PC-9 (cell line): ENCODE measurements around the gene MTR. TPM values are rescaled to one million over a fixed set of nuclear protein-coding genes. Genes with fewer than 3 reads are reported as not detected.

ENCODE experiments used
- BruUV-seq: library from RNA; stranded (reverse); fragments of 400-500 nt; replicated peaks from 2 replicates; lab custom pipeline; 2021; lab: Mats Ljungman, UMichigan
- CTCF ChIA-PET: fragments of 300-600 bp; sonication (Branson Sonifier 250); formaldehyde crosslinking; loops from one replicate; lab custom pipeline; 2022; ENCODE audit warnings: antibody characterized with exemption; lab: Charles Lee
- POLR2A ChIA-PET: fragments of 300-600 bp; sonication (Branson Sonifier 250); formaldehyde crosslinking; loops from one replicate; lab custom pipeline; 2022; ENCODE audit warnings: antibody characterized with exemption; ENCODE audit not compliant: unreplicated experiment; lab: Charles Lee
- DNase-seq, 2 experiments: peaks; one replicate each; pipeline versions ENCODE4 v3.0.0 to v3.0.0-alpha.2; 2015 to 2022; ENCODE audit warnings: mixed read lengths in 1 of 2
- H2AFZ ChIP-seq: fragments of 200-600 bp; sonication (generic); 2 replicates; pipeline ENCODE4 v1.8.1; 2017; ENCODE audit warnings: antibody characterized with exemption
- H3F3A ChIP-seq: fragments of 200-600 bp; sonication (generic); 2 replicates; pipeline ENCODE4 v1.8.1; 2017; ENCODE audit warnings: antibody characterized with exemption, mild to moderate bottlenecking, low read depth; ENCODE audit not compliant: insufficient read depth
- H3K27ac ChIP-seq: fragments of 200-600 bp; sonication (generic); 2 replicates; pipeline ENCODE4 v1.6.1; 2016; ENCODE audit warnings: mixed run types
- H3K27me3 ChIP-seq: fragments of 200-600 bp; sonication (generic); 2 replicates; pipeline ENCODE4 v1.6.1; 2016; ENCODE audit warnings: low read depth, mixed run types; ENCODE audit not compliant: insufficient read depth
- H3K36me3 ChIP-seq: fragments of 200-600 bp; sonication (generic); 2 replicates; pipeline ENCODE4 v1.6.1; 2016; ENCODE audit warnings: low read depth, mixed run types
- H3K4me1 ChIP-seq: fragments of 200-600 bp; sonication (generic); replicated peaks from 2 replicates; pipeline ENCODE4 v1.6.1; 2016; ENCODE audit warnings: mixed run types; ENCODE audit not compliant: insufficient read depth
- H3K4me2 ChIP-seq: fragments of 200-600 bp; sonication (generic); 2 replicates; pipeline ENCODE4 v1.6.1; 2017; ENCODE audit warnings: mixed run types
- H3K4me3 ChIP-seq: fragments of 200-600 bp; sonication (generic); 2 replicates; pipeline ENCODE4 v1.6.1; 2016; ENCODE audit warnings: mixed run types
- H3K79me2 ChIP-seq: fragments of 200-600 bp; sonication (generic); 2 replicates; pipeline ENCODE4 v1.6.1; 2017; ENCODE audit warnings: low read depth, mixed run types
- H3K9me2 ChIP-seq: fragments of 200-600 bp; sonication (generic); 2 replicates; pipeline ENCODE4 v1.8.1; 2017; ENCODE audit warnings: mild to moderate bottlenecking; ENCODE audit not compliant: insufficient read depth
- H3K9me3 ChIP-seq: fragments of 200-600 bp; sonication (generic); 2 replicates; pipeline ENCODE4 v1.8.1; 2016; ENCODE audit warnings: low read depth; ENCODE audit not compliant: insufficient read depth
- H4K20me1 ChIP-seq: fragments of 200-600 bp; sonication (generic); 2 replicates; pipeline ENCODE4 v1.8.1; 2017; ENCODE audit not compliant: insufficient read depth
- CTCF ChIP-seq: fragments of 200-600 bp; sonication (generic); conservative IDR thresholded peaks from 2 replicates; pipeline ENCODE4 v1.6.1; 2017; ENCODE audit warnings: mixed run types, antibody characterized with exemption, mild to moderate bottlenecking, moderate library complexity
- EZH2 ChIP-seq: fragments of 200-600 bp; sonication (generic); IDR thresholded peaks from 2 replicates; pipeline ENCODE4 v1.8.0; 2017; ENCODE audit warnings: antibody characterized with exemption, low read depth
- intact Hi-C: fragments of 100-400 bp; cut with micrococcal nuclease; formaldehyde crosslinking; loops from one replicate; pipeline ENCODE4 v1.10.0; 2022; ENCODE audit not compliant: unreplicated experiment
- total RNA-seq: library from RNA; stranded (reverse); gene quantifications from 2 replicates; pipeline ENCODE4 v1.2.3, GENCODE V29; 2021

MTR gene
- total RNA-seq, 1 experiment from 2014 or later = 20.9 TPM

GRCh38 chr1:236890152-236891056 is 95.3 kb downstream of the MTR start:
- ChIA-PET CTCF (no interaction called here), POLR2A (no interaction called here)
- H3K4me3 ChIP-seq = no peak overlapping the region
- H3K27me3 ChIP-seq = no peaks in the 10 kb centered on the region
- TF ChIP-seq CTCF = no peak
- no peak for TF ChIP-seq EZH2
- intact Hi-C loops = no loop called here
- H3K9me3 ChIP-seq = no peaks in the 10 kb centered on the region
- H3K79me2 ChIP-seq = no peaks in the 10 kb centered on the region
- no TSS peak for BruUV-seq
- H3K4me1 ChIP-seq = no peaks in the 10 kb centered on the region
- no peak for DNase-seq
- H3K36me3 ChIP-seq = no peaks in the 10 kb centered on the region
- no peak overlapping the region for H2AFZ ChIP-seq
- no peak overlapping the region for H3K4me2 ChIP-seq
- no peak overlapping the region for H3K27ac ChIP-seq
- H3F3A ChIP-seq = 0 out of 2 replicates have a peak, but pooled peaks cover 4% of the 10 kb centered on the region
- H4K20me1 ChIP-seq = 0 out of 2 replicates have a peak, but pooled peaks cover under 1% of the 10 kb centered on the region
- H3K9me2 ChIP-seq = no peaks in the 10 kb centered on the region

GRCh38 chr1:236893626-236894545 is 98.8 kb downstream of the MTR start:
- Histone ChIP-seq H3K27ac (no peak overlapping the region), H3K36me3 (no peaks in the 10 kb centered on the region), H3K9me2 (no peaks in the 10 kb centered on the region), H3K4me1 (no peaks in the 10 kb centered on the region), H3K27me3 (no peaks in the 10 kb centered on the region), H3K9me3 (no peaks in the 10 kb centered on the region), H2AFZ (no peak overlapping the region), H3K4me2 (no peak overlapping the region), H3K4me3 (no peak overlapping the region), H4K20me1 (no peaks in the 10 kb centered on the region), H3F3A (0 out of 2 replicates have a peak, but pooled peaks cover 4% of the 10 kb centered on the region), H3K79me2 (no peaks in the 10 kb centered on the region)
- no TSS peak for BruUV-seq
- DNase-seq = peak in 1 of 2 experiments; percentile 38
- CTCF ChIA-PET = interaction anchor here (0.5 kb wide), 1 partner anchor 96 kb away, joined by 3 read pairs; no protein-coding TSS in a partner anchor
- intact Hi-C loops = no loop called here
- POLR2A ChIA-PET = no interaction called here
- TF ChIP-seq CTCF = no peak
- no peak for TF ChIP-seq EZH2

GRCh38 chr1:236895665-236896387 is 100.7 kb downstream of the MTR start:
- H3K9me2 ChIP-seq = no peaks in the 10 kb centered on the region
- H3K27ac ChIP-seq = no peak overlapping the region
- no peaks in the 10 kb centered on the region for H3K4me1 ChIP-seq
- ChIA-PET CTCF (no interaction called here), POLR2A (no interaction called here)
- H3K4me2 ChIP-seq = no peak overlapping the region
- no peaks in the 10 kb centered on the region for H3K27me3 ChIP-seq
- DNase-seq = no peak
- no peaks in the 10 kb centered on the region for H3K9me3 ChIP-seq
- no peak overlapping the region for H2AFZ ChIP-seq
- BruUV-seq = no TSS peak
- 0 out of 2 replicates have a peak, but pooled peaks cover 4% of the 10 kb centered on the region for H3F3A ChIP-seq
- no peaks in the 10 kb centered on the region for H3K36me3 ChIP-seq
- no peak for TF ChIP-seq CTCF
- no peak for TF ChIP-seq EZH2
- no peak overlapping the region for H3K4me3 ChIP-seq
- H4K20me1 ChIP-seq = no peaks in the 10 kb centered on the region
- H3K79me2 ChIP-seq = no peaks in the 10 kb centered on the region
- intact Hi-C loops = no loop called here
